Stimulated activated naive B cell treated with anti-CD40 and anti-IgM and Interleukin-4, amounts not matched to agents 10 μg/mL and 1 μg/mL and 100 μg/mL, for 72 hours (primary cell): ENCODE data around the gene VPS13C.

Experiments used
- ATAC-seq, 2 donors: fragments of 150-1000 bp; cut with Tn5 transposase; replicated peaks; 2 replicates each; pipeline ENCODE4 v1.10.0; 2021; ENCODE audit warnings: moderate library complexity in 1 of 2
- DNase-seq: peaks from one replicate; pipeline ENCODE4 v3.0.0; 2021
- H3K27ac Mint-ChIP-seq: one replicate; pipeline ENCODE4 v1.8.0; 2022; ENCODE audit warnings: mild to moderate bottlenecking, mixed read lengths
- H3K27me3 Mint-ChIP-seq, 2 donors: one replicate each; pipeline ENCODE4 v1.8.0; 2022; ENCODE audit warnings: mixed read lengths in 2 of 2
- H3K36me3 Mint-ChIP-seq, 2 donors: one replicate each; pipeline ENCODE4 v1.8.0; 2022; ENCODE audit warnings: mixed read lengths in 2 of 2, mild to moderate bottlenecking in 1 of 2
- H3K4me1 Mint-ChIP-seq, 2 donors: one replicate each; pipeline ENCODE4 v1.8.0; 2022; ENCODE audit warnings: mixed read lengths in 2 of 2, mild to moderate bottlenecking in 1 of 2
- H3K4me3 Mint-ChIP-seq, 2 donors: one replicate each; pipeline ENCODE4 v1.8.0; 2022; ENCODE audit warnings: mild to moderate bottlenecking in 2 of 2, mixed read lengths in 2 of 2, moderate library complexity in 1 of 2
- H3K9me3 Mint-ChIP-seq, 2 donors: one replicate each; pipeline ENCODE4 v1.8.0; 2022; ENCODE audit warnings: mixed read lengths in 2 of 2, mild to moderate bottlenecking in 1 of 2

VPS13C gene

GRCh38 chr15:61815356-61816083 is 244.7 kb downstream of the VPS13C start:
- Mint-ChIP-seq H3K9me3 (no peaks in the 10 kb centered on the region), H3K4me1 (no peaks in the 10 kb centered on the region), H3K27me3 (peaks cover 9 to 13% of the 10 kb centered on the region in 2 donors), H3K36me3 (no peaks in the 10 kb centered on the region), H3K27ac (no peak overlapping the region), H3K4me3 (no peak overlapping the region)
- ATAC-seq: no peak
- DNase-seq: no peak

- DNase-seq (no peak), ATAC-seq (no peak)
- H3K27ac Mint-ChIP-seq: no peak overlapping the region
- H3K36me3 Mint-ChIP-seq: no peaks in the 10 kb centered on the region
- no peaks in the 10 kb centered on the region for H3K9me3 Mint-ChIP-seq
- H3K4me3 Mint-ChIP-seq: no peak overlapping the region
- no peaks in the 10 kb centered on the region for H3K4me1 Mint-ChIP-seq
- peaks cover 9 to 14% of the 10 kb centered on the region in 2 donors for H3K27me3 Mint-ChIP-seq
These were observed 247.8 kb downstream of the VPS13C start for GRCh38 chr15:61812476-61812875.

- H3K9me3 Mint-ChIP-seq: no peaks in the 10 kb centered on the region
- DNase-seq (no peak), ATAC-seq (no peak)
- no peaks in the 10 kb centered on the region for H3K36me3 Mint-ChIP-seq
- H3K4me1 Mint-ChIP-seq: no peaks in the 10 kb centered on the region
- no peak overlapping the region for H3K27ac Mint-ChIP-seq
- H3K27me3 Mint-ChIP-seq: peaks cover 8 to 14% of the 10 kb centered on the region in 2 donors
- H3K4me3 Mint-ChIP-seq: no peak overlapping the region
These were observed 248.3 kb downstream of the VPS13C start for GRCh38 chr15:61811952-61812351.

GRCh38 chr15:61809216-61809615 is 251.0 kb downstream of the VPS13C start:
- Mint-ChIP-seq H3K4me1 (no peaks in the 10 kb centered on the region), H3K36me3 (no peaks in the 10 kb centered on the region), H3K27me3 (peaks cover 4 to 7% of the 10 kb centered on the region in 2 donors), H3K27ac (no peak overlapping the region), H3K9me3 (no peaks in the 10 kb centered on the region), H3K4me3 (no peak overlapping the region)
- DNase-seq (no peak), ATAC-seq (no peak)

- no peak overlapping the region for H3K4me3 Mint-ChIP-seq
- peaks cover 4 to 5% of the 10 kb centered on the region in 2 donors for H3K27me3 Mint-ChIP-seq
- H3K9me3 Mint-ChIP-seq: no peaks in the 10 kb centered on the region
- no peaks in the 10 kb centered on the region for H3K4me1 Mint-ChIP-seq
- DNase-seq (no peak), ATAC-seq (no peak)
- no peaks in the 10 kb centered on the region for H3K36me3 Mint-ChIP-seq
- H3K27ac Mint-ChIP-seq: no peak overlapping the region
These were observed 252.8 kb downstream of the VPS13C start for GRCh38 chr15:61807281-61807929.
